Activated T-cell treated with anti-CD3 and anti-CD28 coated beads, Interleukin-2, amount 50 U/mL, for 24 hours (primary cell): Measurements from ENCODE around the gene PKIB.

Source experiments
- DNase-seq: peaks from one replicate; pipeline ENCODE4 v3.0.0-alpha.2; 2020
- H3K27ac Mint-ChIP-seq: 2 replicates; pipeline ENCODE4 v1.8.0; 2020; ENCODE audit warnings: mild to moderate bottlenecking, mixed read lengths
- H3K27me3 Mint-ChIP-seq: 2 replicates; pipeline ENCODE4 v1.8.0; 2020; ENCODE audit warnings: mixed read lengths
- H3K36me3 Mint-ChIP-seq: 2 replicates; pipeline ENCODE4 v1.8.0; 2020; ENCODE audit warnings: low read depth, mixed read lengths
- H3K4me1 Mint-ChIP-seq: 2 replicates; pipeline ENCODE4 v1.8.0; 2020; ENCODE audit warnings: low read depth, mixed read lengths
- H3K4me3 Mint-ChIP-seq: 2 replicates; pipeline ENCODE4 v1.8.0; 2020; ENCODE audit warnings: mild to moderate bottlenecking, moderate library complexity, mixed read lengths
- H3K9me3 Mint-ChIP-seq: 2 replicates; pipeline ENCODE4 v1.8.0; 2020; ENCODE audit warnings: mixed read lengths

Gene PKIB

GRCh38 chr6:122666418-122666817 lies 56.2 kb downstream of the PKIB start:
- Mint-ChIP-seq H3K36me3 (no peaks in the 10 kb centered on the region), H3K4me3 (no peak overlapping the region), H3K27ac (no peak overlapping the region), H3K4me1 (no peaks in the 10 kb centered on the region), H3K27me3 (no peaks in the 10 kb centered on the region), H3K9me3 (no peaks in the 10 kb centered on the region)
- DNase-seq: no peak

- H3K27ac Mint-ChIP-seq: no peak overlapping the region
- DNase-seq: no peak
- H3K4me1 Mint-ChIP-seq: no peaks in the 10 kb centered on the region
- no peaks in the 10 kb centered on the region for H3K9me3 Mint-ChIP-seq
- no peaks in the 10 kb centered on the region for H3K36me3 Mint-ChIP-seq
- no peaks in the 10 kb centered on the region for H3K27me3 Mint-ChIP-seq
- H3K4me3 Mint-ChIP-seq: no peak overlapping the region
These were observed 59.2 kb downstream of the PKIB start for GRCh38 chr6:122669418-122669817.

GRCh38 chr6:122669868-122670267 lies 59.7 kb downstream of the PKIB start:
- no peak for DNase-seq
- no peaks in the 10 kb centered on the region for H3K4me1 Mint-ChIP-seq

GRCh38 chr6:122671251-122671650 lies 61.0 kb downstream of the PKIB start:
- Mint-ChIP-seq H3K27me3 (no peaks in the 10 kb centered on the region), H3K27ac (no peak overlapping the region), H3K36me3 (no peaks in the 10 kb centered on the region), H3K4me1 (no peaks in the 10 kb centered on the region), H3K4me3 (no peak overlapping the region), H3K9me3 (no peaks in the 10 kb centered on the region)
- no peak for DNase-seq

More at GRCh38 chr6:122669868-122670267, 59.7 kb downstream of the PKIB start:
- Mint-ChIP-seq H3K27ac (no peak overlapping the region), H3K27me3 (no peaks in the 10 kb centered on the region), H3K9me3 (no peaks in the 10 kb centered on the region), H3K4me3 (no peak overlapping the region), H3K36me3 (no peaks in the 10 kb centered on the region)

- Mint-ChIP-seq H3K4me1 (no peaks in the 10 kb centered on the region), H3K9me3 (no peaks in the 10 kb centered on the region), H3K36me3 (no peaks in the 10 kb centered on the region), H3K27ac (no peak overlapping the region), H3K4me3 (no peak overlapping the region), H3K27me3 (no peaks in the 10 kb centered on the region)
- no peak for DNase-seq
These were observed 63.2 kb downstream of the PKIB start for GRCh38 chr6:122673343-122673961.

- Mint-ChIP-seq H3K4me1 (no peaks in the 10 kb centered on the region), H3K36me3 (no peaks in the 10 kb centered on the region), H3K27me3 (no peaks in the 10 kb centered on the region), H3K4me3 (no peak overlapping the region), H3K9me3 (no peaks in the 10 kb centered on the region), H3K27ac (no peak overlapping the region)
- no peak for DNase-seq
These were observed 65.9 kb downstream of the PKIB start for GRCh38 chr6:122676146-122676545.

- no peaks in the 10 kb centered on the region for H3K9me3 Mint-ChIP-seq
- H3K4me3 Mint-ChIP-seq: no peak overlapping the region
- no peak overlapping the region for H3K27ac Mint-ChIP-seq
- DNase-seq: no peak
- no peaks in the 10 kb centered on the region for H3K4me1 Mint-ChIP-seq
- no peaks in the 10 kb centered on the region for H3K27me3 Mint-ChIP-seq
- no peaks in the 10 kb centered on the region for H3K36me3 Mint-ChIP-seq
These were observed 66.5 kb downstream of the PKIB start for GRCh38 chr6:122676688-122677087.

GRCh38 chr6:122677406-122677805 lies 67.2 kb downstream of the PKIB start:
- Mint-ChIP-seq H3K27ac (no peak overlapping the region), H3K27me3 (no peaks in the 10 kb centered on the region), H3K9me3 (no peaks in the 10 kb centered on the region), H3K36me3 (no peaks in the 10 kb centered on the region), H3K4me1 (no peaks in the 10 kb centered on the region), H3K4me3 (no peak overlapping the region)
- no peak for DNase-seq

GRCh38 chr6:122678841-122679240 lies 68.6 kb downstream of the PKIB start:
- H3K27me3 Mint-ChIP-seq: no peaks in the 10 kb centered on the region
- H3K4me1 Mint-ChIP-seq: no peaks in the 10 kb centered on the region
- H3K36me3 Mint-ChIP-seq: no peaks in the 10 kb centered on the region
- no peaks in the 10 kb centered on the region for H3K9me3 Mint-ChIP-seq
- H3K27ac Mint-ChIP-seq: no peak overlapping the region
- DNase-seq: no peak
- H3K4me3 Mint-ChIP-seq: no peak overlapping the region

- DNase-seq: no peak
- H3K9me3 Mint-ChIP-seq: no peaks in the 10 kb centered on the region
- H3K27ac Mint-ChIP-seq: no peak overlapping the region
- H3K4me1 Mint-ChIP-seq: no peaks in the 10 kb centered on the region
- no peaks in the 10 kb centered on the region for H3K27me3 Mint-ChIP-seq
- H3K36me3 Mint-ChIP-seq: no peaks in the 10 kb centered on the region
- no peak overlapping the region for H3K4me3 Mint-ChIP-seq
These were observed 71.5 kb downstream of the PKIB start for GRCh38 chr6:122681705-122682104.

GRCh38 chr6:122683989-122684651 lies 73.9 kb downstream of the PKIB start:
- Mint-ChIP-seq H3K4me3 (no peak overlapping the region), H3K27me3 (no peaks in the 10 kb centered on the region), H3K4me1 (no peaks in the 10 kb centered on the region), H3K27ac (no peak overlapping the region), H3K9me3 (peaks cover 2% of the 10 kb centered on the region), H3K36me3 (no peaks in the 10 kb centered on the region)
- DNase-seq: no peak

- Mint-ChIP-seq H3K27ac (no peak overlapping the region), H3K36me3 (no peaks in the 10 kb centered on the region), H3K4me1 (no peaks in the 10 kb centered on the region), H3K27me3 (no peaks in the 10 kb centered on the region), H3K4me3 (no peak overlapping the region), H3K9me3 (peaks cover 3% of the 10 kb centered on the region)
- no peak for DNase-seq
These were observed 82.0 kb downstream of the PKIB start for GRCh38 chr6:122692175-122692598.

- peaks cover 3% of the 10 kb centered on the region for H3K9me3 Mint-ChIP-seq
- no peaks in the 10 kb centered on the region for H3K36me3 Mint-ChIP-seq
- no peaks in the 10 kb centered on the region for H3K27me3 Mint-ChIP-seq
- no peak overlapping the region for H3K4me3 Mint-ChIP-seq
- no peak for DNase-seq
- H3K4me1 Mint-ChIP-seq: no peaks in the 10 kb centered on the region
- no peak overlapping the region for H3K27ac Mint-ChIP-seq
These were observed 82.8 kb downstream of the PKIB start for GRCh38 chr6:122692807-122693580.

- Mint-ChIP-seq H3K9me3 (peaks cover 1% of the 10 kb centered on the region), H3K36me3 (no peaks in the 10 kb centered on the region)
These were observed 83.9 kb downstream of the PKIB start for GRCh38 chr6:122694075-122694474.

GRCh38 chr6:122694602-122695001 lies 84.4 kb downstream of the PKIB start:
- H3K36me3 Mint-ChIP-seq: no peaks in the 10 kb centered on the region
- H3K27me3 Mint-ChIP-seq: no peaks in the 10 kb centered on the region
- H3K4me3 Mint-ChIP-seq: no peak overlapping the region
- H3K27ac Mint-ChIP-seq: no peak overlapping the region
- no peak for DNase-seq
- H3K9me3 Mint-ChIP-seq: no peaks in the 10 kb centered on the region
- H3K4me1 Mint-ChIP-seq: no peaks in the 10 kb centered on the region

More at GRCh38 chr6:122694075-122694474, 83.9 kb downstream of the PKIB start:
- Mint-ChIP-seq H3K27ac (no peak overlapping the region), H3K27me3 (no peaks in the 10 kb centered on the region), H3K4me1 (no peaks in the 10 kb centered on the region), H3K4me3 (no peak overlapping the region)
- DNase-seq: no peak
